DMS153 (cell line): ENCODE results near the gene SINHCAF.

ENCODE experiments used
- DNase-seq: peaks from one replicate; lab custom pipeline; 2025; lab: John Stamatoyannopoulos, UW

The SINHCAF gene

GRCh38 chr12:31232361-31232965 is 93.5 kb downstream of the SINHCAF start:
- no peak for DNase-seq

GRCh38 chr12:31231611-31232360 is 94.2 kb downstream of the SINHCAF start:
- no peak for DNase-seq
